Endothelial cell of umbilical vein (primary cell): Measurements from ENCODE around the gene SLC10A2.

Source experiments
- EZH2 ChIP-seq: IDR thresholded peaks from 2 replicates; pipeline ENCODE4 v1.6.1; 2012; ENCODE audit warnings: borderline replicate concordance, low read depth, mild to moderate bottlenecking, moderate library complexity, low read length, inconsistent platforms; ENCODE audit not compliant: severe bottlenecking
- GATA2 ChIP-seq: IDR thresholded peaks from 2 replicates; pipeline ENCODE4 v1.7.0; 2011; ENCODE audit warnings: low read depth, mild to moderate bottlenecking, moderate library complexity, mixed read lengths, low read length; ENCODE audit not compliant: insufficient read length, insufficient read depth
- JUN ChIP-seq: IDR thresholded peaks from 2 replicates; pipeline ENCODE4 v1.6.1; 2011; ENCODE audit warnings: borderline replicate concordance, low read depth; ENCODE audit not compliant: insufficient read length, insufficient read depth
- MYC ChIP-seq: IDR thresholded peaks from one replicate; pipeline ENCODE4 v1.6.1; 2011; ENCODE audit warnings: mild to moderate bottlenecking, low read depth, low read length
- POLR2A ChIP-seq: IDR thresholded peaks from 2 replicates; pipeline ENCODE4 v1.6.1; 2012; ENCODE audit warnings: low read depth, mild to moderate bottlenecking, control low read depth, low read length
- POLR2AphosphoS5 ChIP-seq: IDR thresholded peaks from 2 replicates; pipeline ENCODE4 v1.6.1; 2012; ENCODE audit warnings: low read depth, mild to moderate bottlenecking, control low read depth, low read length, moderate library complexity; ENCODE audit not compliant: insufficient read depth
- TF ChIP-seq, protein P1 (sequence below), 2 donors: IDR thresholded peaks; 1 replicate in 1 of 2; 2 replicates in 1 of 2; pipeline ENCODE4 v1.5.1; 2011; ENCODE audit warnings: low read length in 2 of 2, mild to moderate bottlenecking in 2 of 2, moderate library complexity in 2 of 2, control low read depth in 1 of 2, inconsistent platforms in 1 of 2, low read depth in 1 of 2; ENCODE audit not compliant: insufficient read depth in 1 of 2; ENCODE audit errors: extremely low read depth in 1 of 2
- TF ChIP-seq, protein P2 (sequence below): IDR thresholded peaks from 2 replicates; pipeline ENCODE4 v1.6.1; 2011; ENCODE audit not compliant: insufficient read depth, insufficient read length

- TF ChIP-seq EZH2 (no peak), JUN (no peak), POLR2AphosphoS5 (no peak), POLR2A (no peak), MYC (no peak), GATA2 (no peak)
- TF ChIP-seq, protein P1, sequence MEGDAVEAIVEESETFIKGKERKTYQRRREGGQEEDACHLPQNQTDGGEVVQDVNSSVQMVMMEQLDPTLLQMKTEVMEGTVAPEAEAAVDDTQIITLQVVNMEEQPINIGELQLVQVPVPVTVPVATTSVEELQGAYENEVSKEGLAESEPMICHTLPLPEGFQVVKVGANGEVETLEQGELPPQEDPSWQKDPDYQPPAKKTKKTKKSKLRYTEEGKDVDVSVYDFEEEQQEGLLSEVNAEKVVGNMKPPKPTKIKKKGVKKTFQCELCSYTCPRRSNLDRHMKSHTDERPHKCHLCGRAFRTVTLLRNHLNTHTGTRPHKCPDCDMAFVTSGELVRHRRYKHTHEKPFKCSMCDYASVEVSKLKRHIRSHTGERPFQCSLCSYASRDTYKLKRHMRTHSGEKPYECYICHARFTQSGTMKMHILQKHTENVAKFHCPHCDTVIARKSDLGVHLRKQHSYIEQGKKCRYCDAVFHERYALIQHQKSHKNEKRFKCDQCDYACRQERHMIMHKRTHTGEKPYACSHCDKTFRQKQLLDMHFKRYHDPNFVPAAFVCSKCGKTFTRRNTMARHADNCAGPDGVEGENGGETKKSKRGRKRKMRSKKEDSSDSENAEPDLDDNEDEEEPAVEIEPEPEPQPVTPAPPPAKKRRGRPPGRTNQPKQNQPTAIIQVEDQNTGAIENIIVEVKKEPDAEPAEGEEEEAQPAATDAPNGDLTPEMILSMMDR (IDR thresholded peaks at IDR 0.05; ENCODE audit: extremely low read depth in 1 of 2, insufficient read depth in 1 of 2, low read depth in 1 of 2, low read length in 2 of 2): no peak
- TF ChIP-seq, protein P2, sequence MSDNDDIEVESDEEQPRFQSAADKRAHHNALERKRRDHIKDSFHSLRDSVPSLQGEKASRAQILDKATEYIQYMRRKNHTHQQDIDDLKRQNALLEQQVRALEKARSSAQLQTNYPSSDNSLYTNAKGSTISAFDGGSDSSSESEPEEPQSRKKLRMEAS: no peak
Observed at GRCh38 chr13:103046676-103047075, 19.5 kb downstream of the SLC10A2 start.
